Measurements from ENCODE around the gene KIF18A.

GRCh38 chr11:28092786-28093185 lies 15.2 kb downstream of the KIF18A start:
- TF ChIP-seq CTCF (IDR thresholded peaks at IDR 0.05) (no peak), CREM (CRISPR knock-in tag; IDR thresholded peaks at IDR 0.05) (no peak), MAX (CRISPR knock-in tag; IDR thresholded peaks at IDR 0.05) (no peak), MYBL2 (CRISPR knock-in tag; IDR thresholded peaks at IDR 0.05) (no peak), FOXP4 (CRISPR knock-in tag; IDR thresholded peaks at IDR 0.05) (no peak), ZNF532 (CRISPR knock-in tag; IDR thresholded peaks at IDR 0.05; ENCODE audit: borderline replicate concordance) (no peak), ZBTB21 (CRISPR knock-in tag; IDR thresholded peaks at IDR 0.05; ENCODE audit: borderline replicate concordance) (no peak), SMAD4 (CRISPR knock-in tag; IDR thresholded peaks at IDR 0.05) (no peak), FOXP1 (CRISPR knock-in tag; IDR thresholded peaks at IDR 0.05; ENCODE audit: borderline replicate concordance) (no peak)
- TF ChIP-seq, protein P1, sequence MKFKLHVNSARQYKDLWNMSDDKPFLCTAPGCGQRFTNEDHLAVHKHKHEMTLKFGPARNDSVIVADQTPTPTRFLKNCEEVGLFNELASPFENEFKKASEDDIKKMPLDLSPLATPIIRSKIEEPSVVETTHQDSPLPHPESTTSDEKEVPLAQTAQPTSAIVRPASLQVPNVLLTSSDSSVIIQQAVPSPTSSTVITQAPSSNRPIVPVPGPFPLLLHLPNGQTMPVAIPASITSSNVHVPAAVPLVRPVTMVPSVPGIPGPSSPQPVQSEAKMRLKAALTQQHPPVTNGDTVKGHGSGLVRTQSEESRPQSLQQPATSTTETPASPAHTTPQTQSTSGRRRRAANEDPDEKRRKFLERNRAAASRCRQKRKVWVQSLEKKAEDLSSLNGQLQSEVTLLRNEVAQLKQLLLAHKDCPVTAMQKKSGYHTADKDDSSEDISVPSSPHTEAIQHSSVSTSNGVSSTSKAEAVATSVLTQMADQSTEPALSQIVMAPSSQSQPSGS (CRISPR knock-in tag; IDR thresholded peaks at IDR 0.05; ENCODE audit: borderline replicate concordance, low read depth), result no peak
- TF ChIP-seq, protein P2, sequence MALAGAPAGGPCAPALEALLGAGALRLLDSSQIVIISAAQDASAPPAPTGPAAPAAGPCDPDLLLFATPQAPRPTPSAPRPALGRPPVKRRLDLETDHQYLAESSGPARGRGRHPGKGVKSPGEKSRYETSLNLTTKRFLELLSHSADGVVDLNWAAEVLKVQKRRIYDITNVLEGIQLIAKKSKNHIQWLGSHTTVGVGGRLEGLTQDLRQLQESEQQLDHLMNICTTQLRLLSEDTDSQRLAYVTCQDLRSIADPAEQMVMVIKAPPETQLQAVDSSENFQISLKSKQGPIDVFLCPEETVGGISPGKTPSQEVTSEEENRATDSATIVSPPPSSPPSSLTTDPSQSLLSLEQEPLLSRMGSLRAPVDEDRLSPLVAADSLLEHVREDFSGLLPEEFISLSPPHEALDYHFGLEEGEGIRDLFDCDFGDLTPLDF (CRISPR knock-in tag; IDR thresholded peaks at IDR 0.05), result no peak
